Measurements from ENCODE around the gene DGKG.

DGKG gene

DNA sequence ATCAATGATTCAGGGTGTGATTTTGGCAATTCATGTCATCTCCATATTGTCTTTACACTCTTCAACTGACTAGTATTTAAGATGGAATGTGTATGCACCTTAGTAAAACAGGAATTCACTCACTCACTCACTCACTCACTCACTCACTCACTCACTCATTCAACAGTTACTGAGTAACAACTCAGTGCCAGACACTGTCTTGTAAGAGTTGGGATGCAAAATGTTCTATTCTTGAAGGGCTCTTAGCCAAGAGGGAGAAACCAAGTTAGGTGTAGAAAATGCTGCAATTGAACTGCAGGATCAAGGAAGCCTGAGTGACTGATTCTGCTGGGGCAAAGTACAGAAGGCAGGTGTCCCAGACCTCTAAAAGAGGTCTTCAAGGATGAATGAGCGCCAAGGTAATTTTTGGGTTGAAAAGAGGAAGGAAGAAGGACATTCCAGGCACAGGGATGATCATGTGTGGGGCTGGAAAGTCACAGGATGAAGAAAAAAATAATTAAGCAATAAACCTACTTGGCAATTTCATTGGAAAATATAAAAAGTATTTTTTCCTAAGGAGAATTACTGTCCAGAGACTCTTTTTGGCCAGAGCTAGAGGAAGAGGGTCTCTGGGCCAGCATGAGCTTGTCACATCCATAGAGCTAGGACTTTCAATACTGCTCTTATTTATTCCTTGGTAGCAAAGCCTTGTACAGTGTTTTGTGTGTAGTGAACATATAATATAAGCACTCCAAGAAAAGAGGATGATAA, 194.2 kb downstream of the DGKG start:
- DNase-seq (ENCODE audit: low spot score), result no peak
- no peak overlapping the region for H3K27ac ChIP-seq
- ChIA-PET CTCF (no interaction called here), POLR2A (ENCODE audit: low non-redundant PET) (no interaction called here)
- TF ChIP-seq, protein P1, sequence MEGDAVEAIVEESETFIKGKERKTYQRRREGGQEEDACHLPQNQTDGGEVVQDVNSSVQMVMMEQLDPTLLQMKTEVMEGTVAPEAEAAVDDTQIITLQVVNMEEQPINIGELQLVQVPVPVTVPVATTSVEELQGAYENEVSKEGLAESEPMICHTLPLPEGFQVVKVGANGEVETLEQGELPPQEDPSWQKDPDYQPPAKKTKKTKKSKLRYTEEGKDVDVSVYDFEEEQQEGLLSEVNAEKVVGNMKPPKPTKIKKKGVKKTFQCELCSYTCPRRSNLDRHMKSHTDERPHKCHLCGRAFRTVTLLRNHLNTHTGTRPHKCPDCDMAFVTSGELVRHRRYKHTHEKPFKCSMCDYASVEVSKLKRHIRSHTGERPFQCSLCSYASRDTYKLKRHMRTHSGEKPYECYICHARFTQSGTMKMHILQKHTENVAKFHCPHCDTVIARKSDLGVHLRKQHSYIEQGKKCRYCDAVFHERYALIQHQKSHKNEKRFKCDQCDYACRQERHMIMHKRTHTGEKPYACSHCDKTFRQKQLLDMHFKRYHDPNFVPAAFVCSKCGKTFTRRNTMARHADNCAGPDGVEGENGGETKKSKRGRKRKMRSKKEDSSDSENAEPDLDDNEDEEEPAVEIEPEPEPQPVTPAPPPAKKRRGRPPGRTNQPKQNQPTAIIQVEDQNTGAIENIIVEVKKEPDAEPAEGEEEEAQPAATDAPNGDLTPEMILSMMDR (conservative IDR thresholded peaks at IDR 0.05; ENCODE audit: low read depth), result no peak

GRCh38 chr3:186166491-186167288, 195.3 kb downstream of the DGKG start:
- DNase-seq (ENCODE audit: low spot score), result no peak
- TF ChIP-seq, protein P1 (conservative IDR thresholded peaks at IDR 0.05; ENCODE audit: low read depth), result no peak
- CTCF ChIA-PET, result no interaction called here
- H3K27ac ChIP-seq, result no peak overlapping the region
- POLR2A ChIA-PET (ENCODE audit: low non-redundant PET), result no interaction called here

DNA sequence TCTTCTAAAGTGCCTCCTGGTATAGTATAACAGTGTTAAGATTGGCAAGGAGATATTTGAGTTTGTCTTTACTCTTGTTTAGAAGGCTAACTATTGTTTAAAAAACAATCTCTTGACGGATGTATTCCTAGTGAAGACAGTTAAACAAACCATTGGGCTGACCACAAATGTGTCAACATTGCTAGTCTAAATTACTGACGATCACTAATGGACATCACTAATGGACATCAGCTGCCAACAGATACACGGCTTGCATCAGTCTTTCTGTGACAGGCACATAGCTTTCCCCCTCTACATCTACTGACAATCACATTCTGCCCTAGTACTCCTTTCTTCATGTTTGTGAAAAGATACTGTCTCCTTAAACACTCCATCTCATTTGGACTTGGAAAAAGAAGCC, 196.0 kb downstream of the DGKG start:
- POLR2A ChIA-PET (ENCODE audit: low non-redundant PET), result no interaction called here
- no peak overlapping the region for H3K27ac ChIP-seq
- no peak for DNase-seq (ENCODE audit: low spot score)
- TF ChIP-seq, protein P1 (conservative IDR thresholded peaks at IDR 0.05; ENCODE audit: low read depth), result no peak
- CTCF ChIA-PET, result no interaction called here

GRCh38 chr3:186165331-186165730, 196.7 kb downstream of the DGKG start:
- POLR2A ChIA-PET (ENCODE audit: low non-redundant PET), result no interaction called here
- DNase-seq (ENCODE audit: low spot score), result no peak

DNA sequence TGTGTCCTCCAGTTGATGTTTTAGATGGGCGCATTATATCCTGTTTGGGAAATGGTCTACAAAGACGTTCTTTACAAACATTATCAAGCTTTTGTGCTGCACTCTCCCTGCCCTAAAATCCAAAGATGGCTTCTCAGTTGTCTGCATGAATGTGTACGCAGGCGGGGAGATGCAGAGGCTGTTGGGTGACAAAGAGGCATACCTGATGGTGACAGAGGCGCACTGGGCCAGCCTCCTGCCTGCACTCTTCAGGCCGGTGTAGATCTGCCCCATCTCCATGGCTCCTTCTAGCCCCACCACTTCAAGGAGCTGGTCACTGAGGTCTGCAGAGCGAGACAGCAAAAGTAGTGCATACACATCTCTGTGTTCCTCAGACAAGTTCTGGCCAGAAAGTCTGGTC, 197.3 kb downstream of the DGKG start:
- CTCF ChIA-PET, result interaction anchor here (0.7 kb wide), 1 partner anchor 26 kb away, joined by 6 read pairs; no protein-coding TSS in a partner anchor
- POLR2A ChIA-PET (ENCODE audit: low non-redundant PET), result no interaction called here
- no peak overlapping the region for H3K27ac ChIP-seq
- TF ChIP-seq, protein P1 (conservative IDR thresholded peaks at IDR 0.05; ENCODE audit: low read depth), result no peak
- no peak for DNase-seq (ENCODE audit: low spot score)

More at GRCh38 chr3:186165331-186165730, 196.7 kb downstream of the DGKG start:
- no peak overlapping the region for H3K27ac ChIP-seq
- CTCF ChIA-PET, result no interaction called here
- TF ChIP-seq, protein P1 (conservative IDR thresholded peaks at IDR 0.05; ENCODE audit: low read depth), result no peak

GRCh38 chr3:186162221-186162620, 199.8 kb downstream of the DGKG start:
- no peak overlapping the region for H3K27ac ChIP-seq
- TF ChIP-seq, protein P1 (conservative IDR thresholded peaks at IDR 0.05; ENCODE audit: low read depth), result no peak
- DNase-seq (ENCODE audit: low spot score), result no peak
- CTCF ChIA-PET, result interaction anchor here (0.6 kb wide), 1 partner anchor 28 kb away, joined by 3 read pairs; no protein-coding TSS in a partner anchor
- POLR2A ChIA-PET (ENCODE audit: low non-redundant PET), result no interaction called here

All from RWPE1 (cell line).